BLaER1 (cell line): ENCODE results near the gene CDH18.

ENCODE experiments used
- H3K27ac ChIP-seq: shearing (Covaris generic); formaldehyde crosslinking; 2 replicates; pipeline ENCODE4 v1.8.1; 2022
- H3K27me3 ChIP-seq: shearing (Covaris generic); formaldehyde crosslinking; 2 replicates; pipeline ENCODE4 v1.8.1; 2022
- H3K36me3 ChIP-seq: shearing (Covaris generic); formaldehyde crosslinking; 2 replicates; pipeline ENCODE4 v1.8.1; 2022
- H3K4me1 ChIP-seq: shearing (Covaris generic); formaldehyde crosslinking; 2 replicates; pipeline ENCODE4 v1.8.1; 2022
- H3K4me2 ChIP-seq: shearing (Covaris generic); formaldehyde crosslinking; 2 replicates; pipeline ENCODE4 v1.8.1; 2022
- H3K4me3 ChIP-seq: shearing (Covaris generic); formaldehyde crosslinking; 2 replicates; pipeline ENCODE4 v1.8.1; 2022
- H3K9ac ChIP-seq: shearing (Covaris generic); formaldehyde crosslinking; 2 replicates; pipeline ENCODE4 v1.8.1; 2022
- H3K9me3 ChIP-seq: shearing (Covaris generic); formaldehyde crosslinking; 2 replicates; pipeline ENCODE4 v1.8.1; 2022
- H4K20me1 ChIP-seq: shearing (Covaris generic); formaldehyde crosslinking; 2 replicates; pipeline ENCODE4 v1.8.1; 2022
- Cebpa-rat ChIP-seq: shearing (Covaris generic); IDR thresholded peaks from 2 replicates; pipeline ENCODE4 v1.8.1; 2022

CDH18 gene

DNA sequence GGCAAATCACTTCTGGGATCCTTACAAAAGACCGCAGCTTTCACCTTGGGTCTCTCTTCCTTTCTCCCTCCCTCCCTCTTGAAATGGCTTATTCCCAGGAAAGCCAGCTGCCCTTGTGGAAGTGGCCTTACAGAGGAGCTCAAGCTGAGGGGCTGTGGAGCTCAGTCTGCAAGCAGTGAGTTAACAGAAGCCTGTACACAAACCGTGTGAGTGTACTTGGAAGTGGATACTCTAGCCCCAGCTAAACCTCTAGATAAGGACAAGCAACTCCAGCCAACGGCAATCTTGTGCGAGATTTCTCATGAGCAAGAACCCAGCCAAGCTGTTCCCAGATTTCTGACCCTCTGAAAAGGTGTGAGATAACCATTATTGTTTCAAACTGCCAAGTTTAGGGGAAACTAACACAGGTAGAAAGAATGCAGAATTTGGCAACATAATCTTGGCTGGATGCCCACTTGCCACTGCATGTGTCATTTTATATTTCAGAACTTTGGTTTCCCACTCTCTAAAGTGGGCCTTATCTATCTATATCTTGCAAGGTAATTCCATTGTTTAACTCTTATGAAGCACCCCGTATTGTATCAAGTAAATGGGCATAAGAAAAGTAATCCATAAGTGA is 85.6 kb downstream of the CDH18 start:
- no peak for TF ChIP-seq Cebpa-rat
- Histone ChIP-seq H3K9ac (no peak overlapping the region), H3K4me3 (no peak overlapping the region), H4K20me1 (no peaks in the 10 kb centered on the region), H3K4me2 (no peak overlapping the region), H3K4me1 (no peaks in the 10 kb centered on the region), H3K36me3 (no peaks in the 10 kb centered on the region), H3K27ac (no peak overlapping the region), H3K27me3 (no peaks in the 10 kb centered on the region), H3K9me3 (no peaks in the 10 kb centered on the region)

DNA sequence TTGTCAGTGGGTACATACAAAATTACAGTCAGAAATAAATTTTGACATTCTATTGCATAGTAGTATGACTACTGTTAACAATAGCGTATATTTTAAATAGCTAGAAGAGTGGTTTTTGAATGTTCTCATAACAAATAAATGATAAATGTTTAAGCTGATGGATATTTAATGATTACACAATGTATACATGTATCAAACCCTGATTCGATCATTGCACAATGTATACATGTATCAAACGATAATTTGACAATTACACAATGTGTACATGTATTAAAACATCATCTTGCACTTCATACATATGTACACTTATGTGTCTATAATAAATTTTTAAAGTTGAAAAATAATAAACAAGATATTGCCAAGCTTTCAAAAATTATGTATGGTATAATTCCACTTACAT is 87.7 kb downstream of the CDH18 start:
- Histone ChIP-seq H4K20me1 (no peaks in the 10 kb centered on the region), H3K4me2 (no peak overlapping the region), H3K9me3 (no peaks in the 10 kb centered on the region), H3K4me1 (no peaks in the 10 kb centered on the region), H3K27ac (no peak overlapping the region), H3K36me3 (no peaks in the 10 kb centered on the region), H3K9ac (no peak overlapping the region), H3K4me3 (no peak overlapping the region), H3K27me3 (no peaks in the 10 kb centered on the region)
- no peak for TF ChIP-seq Cebpa-rat

DNA sequence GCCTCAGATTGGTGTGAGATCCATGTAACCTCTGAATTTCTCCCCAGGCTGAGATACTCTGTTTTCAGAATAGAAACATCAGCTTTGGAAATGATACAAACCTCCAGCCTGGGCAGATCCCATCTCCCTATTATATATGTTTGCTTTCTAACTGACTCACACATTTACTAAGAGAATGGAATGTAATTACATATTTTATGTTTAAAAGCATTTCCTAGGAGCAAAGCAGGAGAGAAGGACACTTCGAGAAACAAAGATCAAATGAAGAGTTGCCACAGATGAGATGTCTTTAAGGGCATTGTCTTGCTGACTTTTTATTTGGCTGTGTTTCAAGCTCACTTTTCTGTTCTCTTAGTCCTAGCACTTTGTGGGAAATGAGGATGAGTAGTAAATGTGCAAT is 96.3 kb downstream of the CDH18 start:
- Histone ChIP-seq H3K4me2 (no peak overlapping the region), H3K27ac (no peak overlapping the region), H3K27me3 (no peaks in the 10 kb centered on the region), H3K9ac (no peak overlapping the region), H4K20me1 (no peaks in the 10 kb centered on the region), H3K9me3 (no peaks in the 10 kb centered on the region), H3K36me3 (no peaks in the 10 kb centered on the region), H3K4me1 (no peaks in the 10 kb centered on the region), H3K4me3 (no peak overlapping the region)
- no peak for TF ChIP-seq Cebpa-rat

DNA sequence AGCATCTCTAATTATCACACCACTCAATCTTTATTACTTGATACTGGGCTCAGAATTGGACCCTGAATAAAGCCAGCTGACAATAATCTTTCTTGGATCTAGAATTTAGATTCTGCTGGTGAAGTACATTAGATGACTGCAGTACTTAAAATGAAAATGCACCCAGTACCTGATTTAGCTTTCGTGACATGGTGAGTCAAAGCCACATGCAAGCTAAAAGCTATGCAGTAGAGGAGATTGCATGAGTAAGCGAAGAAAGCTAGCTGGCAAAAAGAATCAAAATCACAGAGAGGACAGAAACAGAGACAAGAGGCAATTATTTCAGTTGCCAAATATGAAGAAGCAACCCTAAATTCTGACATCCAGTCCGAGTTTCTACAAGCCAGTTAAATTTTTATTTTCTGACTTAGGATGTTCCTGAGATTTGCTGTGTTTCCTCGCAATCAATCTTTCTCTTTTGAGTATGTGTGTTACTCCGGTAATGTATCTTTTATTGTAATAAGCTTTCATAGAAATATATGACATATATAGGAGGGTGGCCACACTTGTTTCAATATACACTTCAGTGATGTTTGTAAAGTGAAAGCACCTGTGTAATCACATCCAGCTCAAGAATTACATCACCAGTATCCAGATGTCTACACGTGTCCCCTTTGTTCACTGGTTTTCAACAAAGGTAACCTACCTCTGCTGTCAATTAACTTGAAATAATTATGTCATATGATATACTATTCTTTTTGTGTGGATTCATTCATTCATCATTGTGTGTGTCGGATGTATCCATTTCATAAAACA is 101.7 kb downstream of the CDH18 start:
- H3K4me2 ChIP-seq, result no peak overlapping the region
- no peak overlapping the region for H3K9ac ChIP-seq
- no peak for TF ChIP-seq Cebpa-rat
- no peaks in the 10 kb centered on the region for H3K4me1 ChIP-seq
- no peaks in the 10 kb centered on the region for H3K27me3 ChIP-seq
- H3K27ac ChIP-seq, result no peak overlapping the region
- H4K20me1 ChIP-seq, result no peaks in the 10 kb centered on the region
- H3K36me3 ChIP-seq, result no peaks in the 10 kb centered on the region
- no peaks in the 10 kb centered on the region for H3K9me3 ChIP-seq
- H3K4me3 ChIP-seq, result no peak overlapping the region

DNA sequence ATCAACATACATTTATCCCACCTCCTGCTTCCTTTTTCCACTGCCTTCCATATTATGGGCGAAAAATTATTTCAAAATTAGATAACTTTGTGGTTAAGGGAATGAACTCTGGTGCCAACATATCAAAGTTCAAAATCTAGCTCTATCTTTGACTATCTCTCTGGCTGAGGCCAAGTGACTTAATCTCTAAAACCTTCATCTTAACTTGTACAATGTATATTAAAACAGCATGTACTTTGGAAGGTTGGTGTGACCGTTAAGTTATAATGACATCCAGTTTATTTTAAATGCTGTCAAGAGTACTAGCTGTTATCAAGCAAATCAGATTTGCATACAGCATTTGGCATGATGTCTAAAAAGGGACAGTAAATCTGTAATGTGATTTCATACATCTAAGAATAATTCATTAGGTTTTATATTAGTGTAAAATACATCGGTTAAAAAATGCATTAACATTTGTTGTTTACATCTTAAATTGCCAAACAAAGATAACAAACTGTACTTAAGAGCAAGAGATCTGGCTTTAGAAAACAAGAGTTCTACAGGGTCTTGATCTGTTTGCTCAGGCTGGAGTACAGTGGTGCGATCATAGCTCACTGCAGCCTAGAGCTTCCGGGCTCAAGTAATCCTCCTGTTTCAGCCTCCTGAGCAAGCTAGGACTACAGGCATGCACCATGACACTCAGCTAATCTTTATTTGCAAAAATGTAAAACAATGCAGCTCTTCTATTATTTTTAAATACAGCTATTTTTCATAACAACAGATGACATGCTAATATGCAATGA is 102.8 kb downstream of the CDH18 start:
- Histone ChIP-seq H3K27ac (no peak overlapping the region), H3K27me3 (no peaks in the 10 kb centered on the region), H3K4me1 (no peaks in the 10 kb centered on the region), H3K4me3 (no peak overlapping the region), H3K36me3 (no peaks in the 10 kb centered on the region), H4K20me1 (no peaks in the 10 kb centered on the region), H3K9ac (no peak overlapping the region), H3K4me2 (no peak overlapping the region), H3K9me3 (no peaks in the 10 kb centered on the region)
- no peak for TF ChIP-seq Cebpa-rat

DNA sequence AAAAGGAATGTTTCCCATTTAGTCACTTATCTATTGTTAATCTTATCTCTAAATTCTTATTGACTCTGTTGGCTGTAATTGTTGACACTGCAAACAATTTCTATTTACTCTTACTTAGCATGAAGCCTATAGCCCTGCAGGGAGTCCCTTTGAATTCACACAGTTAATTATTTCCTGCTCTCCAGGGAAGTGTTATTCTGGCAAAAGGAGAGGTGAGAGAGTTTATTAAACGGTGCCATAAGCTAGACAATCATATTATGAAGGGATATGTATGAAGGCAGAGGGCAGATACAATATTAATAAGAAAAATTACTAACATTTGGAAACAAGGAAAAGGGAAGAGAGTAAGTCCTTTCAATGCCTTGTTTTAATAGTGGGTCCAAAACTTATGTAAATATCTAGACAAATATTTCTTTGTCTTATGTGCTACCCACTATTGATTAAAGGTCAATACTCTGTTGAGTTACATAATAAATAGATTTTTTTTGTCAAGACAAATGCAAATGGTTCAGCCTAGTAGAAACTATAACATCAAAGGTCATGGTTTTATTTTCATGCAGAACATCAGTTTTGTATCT is 107.1 kb downstream of the CDH18 start:
- no peak overlapping the region for H3K9ac ChIP-seq
- H3K36me3 ChIP-seq, result no peaks in the 10 kb centered on the region
- no peaks in the 10 kb centered on the region for H4K20me1 ChIP-seq
- no peak overlapping the region for H3K27ac ChIP-seq
- H3K4me3 ChIP-seq, result no peak overlapping the region
- TF ChIP-seq Cebpa-rat, result no peak
- no peak overlapping the region for H3K4me2 ChIP-seq
- no peaks in the 10 kb centered on the region for H3K4me1 ChIP-seq
- no peaks in the 10 kb centered on the region for H3K9me3 ChIP-seq
- no peaks in the 10 kb centered on the region for H3K27me3 ChIP-seq

DNA sequence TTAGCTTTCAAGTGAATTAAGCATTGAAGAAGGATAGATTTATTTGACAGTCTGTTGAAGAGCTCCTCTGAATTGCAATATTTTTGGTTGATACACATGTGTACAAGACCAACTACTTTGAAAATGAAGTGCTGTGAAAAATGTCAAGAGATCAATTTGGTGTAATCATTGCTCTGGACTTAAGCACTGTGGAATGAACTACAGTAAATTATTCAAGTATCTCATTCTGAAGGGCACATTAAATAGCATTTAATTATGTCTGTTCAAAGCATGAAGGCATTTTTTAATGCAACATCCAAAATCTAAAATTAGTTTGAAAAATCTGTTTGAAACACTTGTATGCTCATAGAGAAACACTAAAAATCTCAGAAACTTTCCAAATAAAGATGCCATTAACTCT is 107.5 kb downstream of the CDH18 start:
- no peak overlapping the region for H3K4me3 ChIP-seq
- no peak for TF ChIP-seq Cebpa-rat
- H3K9ac ChIP-seq, result no peak overlapping the region
- H3K27me3 ChIP-seq, result no peaks in the 10 kb centered on the region
- no peaks in the 10 kb centered on the region for H3K9me3 ChIP-seq
- no peaks in the 10 kb centered on the region for H3K36me3 ChIP-seq
- no peaks in the 10 kb centered on the region for H4K20me1 ChIP-seq
- H3K27ac ChIP-seq, result no peak overlapping the region
- H3K4me2 ChIP-seq, result no peak overlapping the region
- no peaks in the 10 kb centered on the region for H3K4me1 ChIP-seq

DNA sequence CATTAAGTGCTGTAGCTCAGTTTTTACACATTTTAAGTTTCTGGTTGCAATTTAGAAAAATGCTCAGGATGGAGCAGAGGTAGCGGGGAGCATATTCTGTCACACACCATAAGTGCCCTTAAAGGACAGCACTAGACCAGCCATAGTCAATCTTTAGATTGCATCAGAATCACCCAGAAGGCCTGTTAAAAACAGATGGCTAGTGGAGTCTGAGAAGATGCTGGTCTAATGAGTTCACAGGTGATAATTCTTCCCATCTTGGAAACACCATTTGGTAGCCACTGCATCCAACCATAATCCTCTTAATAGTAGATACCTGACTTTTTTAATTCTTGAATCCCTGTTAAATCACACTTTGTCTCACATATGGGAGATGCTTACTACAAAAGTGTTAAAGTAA is 113.2 kb downstream of the CDH18 start:
- no peak overlapping the region for H3K27ac ChIP-seq
- H3K4me2 ChIP-seq, result no peak overlapping the region
- H3K4me3 ChIP-seq, result no peak overlapping the region
- no peaks in the 10 kb centered on the region for H3K4me1 ChIP-seq
- H3K9ac ChIP-seq, result no peak overlapping the region
- H3K36me3 ChIP-seq, result no peaks in the 10 kb centered on the region
- TF ChIP-seq Cebpa-rat, result no peak
- no peaks in the 10 kb centered on the region for H3K9me3 ChIP-seq
- no peaks in the 10 kb centered on the region for H4K20me1 ChIP-seq
- H3K27me3 ChIP-seq, result no peaks in the 10 kb centered on the region

DNA sequence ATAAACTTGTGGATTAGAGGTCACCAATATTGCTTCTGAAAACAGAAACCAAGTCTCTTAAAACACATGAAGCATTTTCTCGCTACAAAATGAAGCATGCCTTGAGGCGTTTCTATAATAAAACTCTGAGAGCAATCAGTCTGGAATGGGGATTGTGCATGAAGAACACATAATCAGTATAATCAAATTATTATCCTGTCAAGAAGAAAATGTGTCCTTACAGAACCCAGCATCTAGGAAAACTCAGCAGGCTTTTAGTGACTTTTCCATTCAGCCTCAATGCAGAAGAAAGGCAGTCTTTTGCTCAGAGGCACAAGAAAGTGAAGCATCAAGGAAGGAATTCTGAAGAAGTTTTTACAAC is 121.9 kb downstream of the CDH18 start:
- no peak overlapping the region for H3K27ac ChIP-seq
- no peaks in the 10 kb centered on the region for H4K20me1 ChIP-seq
- no peak overlapping the region for H3K4me3 ChIP-seq
- no peaks in the 10 kb centered on the region for H3K9me3 ChIP-seq
- no peak for TF ChIP-seq Cebpa-rat
- H3K36me3 ChIP-seq, result no peaks in the 10 kb centered on the region
- no peak overlapping the region for H3K9ac ChIP-seq
- no peak overlapping the region for H3K4me2 ChIP-seq
- no peaks in the 10 kb centered on the region for H3K4me1 ChIP-seq
- no peaks in the 10 kb centered on the region for H3K27me3 ChIP-seq
